ENCODE data around the gene ABI2. TPM values are rescaled to one million over a fixed set of nuclear protein-coding genes. Genes with fewer than 3 reads are reported as not detected.

The ABI2 gene
- total RNA-seq, 6 experiments from 2014 or later, result 5.2 to 13.9 (median 8.9) TPM

- peak; percentile 6 to 30 (median 14) for ATAC-seq
- no peak for DNase-seq
Measured at GRCh38 chr2:203327582-203327900, 653 bp upstream of the ABI2 start.

DNA sequence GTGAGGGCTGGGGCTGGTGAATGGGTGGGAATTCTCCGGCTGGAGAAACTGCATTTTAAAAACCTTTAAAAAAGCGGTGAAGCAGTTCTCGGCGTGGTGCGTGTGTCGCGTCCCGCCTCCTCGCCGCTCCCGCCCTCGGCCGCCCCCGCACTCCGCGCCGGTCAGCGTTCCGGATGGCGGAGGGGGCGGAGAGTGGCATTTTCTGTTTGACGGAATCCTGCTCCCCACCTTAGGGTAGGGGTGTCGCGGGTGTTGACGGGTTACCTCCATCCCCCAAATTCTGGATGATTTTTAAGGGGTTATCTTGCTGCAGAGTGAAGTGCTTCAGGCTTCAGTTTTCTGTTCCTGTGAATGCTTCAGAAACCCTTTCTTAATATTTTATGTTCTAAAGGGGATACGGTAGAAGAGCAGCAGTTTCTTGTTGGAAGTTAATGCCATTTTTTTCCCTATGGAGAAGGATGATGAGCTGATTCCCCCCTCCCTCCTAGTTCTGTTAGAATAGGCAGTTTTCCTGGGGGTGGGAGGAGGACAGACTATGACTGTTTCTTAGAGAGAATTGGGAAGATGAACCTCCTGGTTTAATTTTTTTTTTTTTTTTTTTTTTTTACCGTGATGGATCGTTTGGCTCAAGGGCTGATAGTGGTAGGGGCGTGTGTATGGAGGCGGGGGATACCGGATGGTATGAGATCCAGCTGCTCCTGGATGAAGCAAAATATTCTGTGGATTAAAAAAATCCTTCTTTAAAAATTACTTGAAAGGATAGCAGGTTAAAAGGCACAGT, 756 bp downstream of the ABI2 start:
- Histone ChIP-seq H3K4me1 (peaks cover 0 to 6% (median 0%) of the 10 kb centered on the region in 4 donors), H3K4me3 (peak overlapping the region; percentile 96), H3K36me3 (no peaks in the 10 kb centered on the region), H3K27ac (peak overlapping the region; percentile 23 to 73 (median 41)), H3K9me3 (no peaks in the 10 kb centered on the region), H3K27me3 (no peaks in the 10 kb centered on the region)
- ATAC-seq, result peak; percentile 57 to 77 (median 66)
- intact Hi-C loops (cut with DNase I), result no loop called here
- 1% methylated on average over 15 of the region's 31 CpGs for WGBS (ENCODE audit: insufficient coverage, low coverage, low lambda C conversion rate, missing lambda C conversion rate)
- no peak for TF ChIP-seq POLR2A (IDR thresholded peaks at IDR 0.05)
- TF ChIP-seq CTCF (IDR thresholded peaks at IDR 0.05), result no peak
- DNase-seq, result peak; percentile 53 to 63 (median 56)

More at GRCh38 chr2:203327582-203327900, 653 bp upstream of the ABI2 start:
- peak overlapping the region; percentile 96 for H3K4me3 ChIP-seq
- 18% methylated on average over 7 of the region's 7 CpGs for WGBS (ENCODE audit: insufficient coverage, low coverage, low lambda C conversion rate, missing lambda C conversion rate)
- intact Hi-C loops (cut with DNase I), result no loop called here
- H3K27ac ChIP-seq, result peak overlapping the region in 2 of 3 donors; percentile 35 to 73
- H3K4me1 ChIP-seq, result peaks cover 0 to 6% (median 0%) of the 10 kb centered on the region in 4 donors
- no peaks in the 10 kb centered on the region for H3K36me3 ChIP-seq
- TF ChIP-seq POLR2A (IDR thresholded peaks at IDR 0.05), result no peak
- TF ChIP-seq CTCF (IDR thresholded peaks at IDR 0.05), result no peak
- no peaks in the 10 kb centered on the region for H3K27me3 ChIP-seq
- H3K9me3 ChIP-seq, result no peaks in the 10 kb centered on the region

DNA sequence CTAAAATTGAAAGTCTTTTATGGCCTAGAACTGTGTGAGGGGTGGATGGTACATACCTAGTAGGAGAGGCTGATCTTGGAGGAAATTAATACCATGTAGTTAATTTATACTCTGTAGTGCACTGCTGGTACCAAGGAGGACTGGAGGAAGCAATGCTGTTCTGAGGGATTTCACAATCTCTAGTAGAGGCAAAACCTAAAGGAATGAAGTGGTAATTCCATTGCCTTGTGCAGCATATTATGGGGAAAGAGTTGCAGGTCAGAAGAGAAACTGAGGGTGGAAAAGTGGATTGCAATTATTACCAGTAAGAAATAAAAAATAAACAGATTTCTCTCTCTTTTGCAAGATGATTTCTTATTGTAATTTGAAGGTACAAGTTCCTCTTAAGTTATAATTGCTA, 2.2 kb downstream of the ABI2 start:
- H3K4me3 ChIP-seq, result no peak overlapping the region
- H3K27me3 ChIP-seq, result no peaks in the 10 kb centered on the region
- H3K27ac ChIP-seq, result no peak overlapping the region
- H3K4me1 ChIP-seq, result peaks cover 0 to 6% (median 0%) of the 10 kb centered on the region in 4 donors
- no peak for DNase-seq
- no peak for TF ChIP-seq CTCF (IDR thresholded peaks at IDR 0.05)
- TF ChIP-seq POLR2A (IDR thresholded peaks at IDR 0.05), result no peak
- no peak for ATAC-seq
- no peaks in the 10 kb centered on the region for H3K36me3 ChIP-seq
- H3K9me3 ChIP-seq, result no peaks in the 10 kb centered on the region
- intact Hi-C loops (cut with DNase I), result no loop called here

DNA sequence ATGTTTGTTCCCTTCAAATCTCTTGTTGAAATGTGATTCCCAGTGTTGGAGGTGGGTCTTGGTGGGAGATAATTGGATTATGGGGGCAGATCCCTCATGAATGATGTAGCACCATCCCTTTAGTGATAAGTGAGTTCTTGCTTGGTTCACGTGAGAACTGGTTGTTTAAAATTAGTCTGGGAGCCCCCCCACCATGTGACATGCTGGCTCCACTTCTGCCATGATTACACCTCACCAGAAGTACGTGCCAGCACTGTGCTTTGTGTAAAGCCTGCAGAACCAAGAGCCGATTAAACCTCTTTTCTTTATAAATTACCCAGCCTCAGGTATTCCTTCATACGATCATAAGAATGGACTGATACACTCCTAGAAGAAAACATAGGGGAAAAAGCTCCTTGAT, 10.1 kb downstream of the ABI2 start:
- WGBS (ENCODE audit: insufficient coverage, low coverage, low lambda C conversion rate, missing lambda C conversion rate), result 100% methylated on average over 3 of the region's 4 CpGs
- Histone ChIP-seq H3K27ac (no peak overlapping the region), H3K4me1 (no peaks in the 10 kb centered on the region), H3K27me3 (no peaks in the 10 kb centered on the region), H3K9me3 (no peaks in the 10 kb centered on the region), H3K4me3 (no peak overlapping the region), H3K36me3 (no peaks in the 10 kb centered on the region)
- DNase-seq (no peak), ATAC-seq (no peak)
- TF ChIP-seq CTCF (IDR thresholded peaks at IDR 0.05), result no peak
- no peak for TF ChIP-seq POLR2A (IDR thresholded peaks at IDR 0.05)
- intact Hi-C loops (cut with DNase I), result no loop called here

All from right lobe of liver (tissue), 6 donors.